Keratinocyte (primary cell): Measurements from ENCODE around the gene DNAJB5. TPM values are rescaled to one million over a fixed set of nuclear protein-coding genes. Genes with fewer than 3 reads are reported as not detected.

Source experiments
- DNase-seq: peaks from one replicate; pipeline ENCODE4 v3.0.0-alpha.2; 2011; ENCODE audit warnings: low read depth, missing footprints, low spot score
- FAIRE-seq: peaks from 2 replicates; lab custom pipeline; 2011; peaks lifted over from hg19 to GRCh38; lab: Jason Lieb, UNC
- H2AFZ ChIP-seq: 2 replicates; pipeline ENCODE4 v1.6.0; 2012; ENCODE audit warnings: low read length, control low read depth, inconsistent platforms; ENCODE audit not compliant: control insufficient read depth
- H3K27ac ChIP-seq: 2 replicates; pipeline ENCODE4 v1.5.1; 2011; ENCODE audit warnings: low read length; ENCODE audit not compliant: control insufficient read depth, insufficient read depth
- H3K27me3 ChIP-seq: 3 replicates; pipeline ENCODE4 v1.6.0; 2011; ENCODE audit warnings: low read length; ENCODE audit not compliant: control insufficient read depth, insufficient read depth; ENCODE audit errors: extremely low read depth
- H3K36me3 ChIP-seq, 2 experiments: 2 replicates in 1 of 2; 3 replicates in 1 of 2; pipeline ENCODE4 v1.5.1; 2011; ENCODE audit warnings: low read length in 2 of 2, mild to moderate bottlenecking in 1 of 2; ENCODE audit not compliant: control insufficient read depth in 2 of 2, insufficient read depth in 2 of 2; ENCODE audit errors: extremely low read depth in 1 of 2
- H3K4me1 ChIP-seq: 3 replicates; pipeline ENCODE4 v1.5.1; 2011; ENCODE audit warnings: low read length; ENCODE audit not compliant: control insufficient read depth, insufficient read depth; ENCODE audit errors: extremely low read depth
- H3K4me2 ChIP-seq: 3 replicates; pipeline ENCODE4 v1.6.0; 2011; ENCODE audit warnings: low read depth, low read length; ENCODE audit not compliant: control insufficient read depth, insufficient read depth; ENCODE audit errors: extremely low read depth
- H3K4me3 ChIP-seq, 3 experiments: fragments of 200-600 bp in 1 of 3; sonication (generic) in 1 of 3; 2 replicates in 2 of 3; 3 replicates in 1 of 3; pipeline ENCODE4 v1.5.1; 2011 to 2016; ENCODE audit warnings: low read length in 3 of 3, mild to moderate bottlenecking in 3 of 3, control low read depth in 2 of 3, inconsistent platforms in 1 of 3, low read depth in 1 of 3, mixed read lengths in 1 of 3, mixed run types in 1 of 3, moderate library complexity in 1 of 3; ENCODE audit not compliant: control insufficient read depth in 2 of 3, insufficient read depth in 2 of 3; ENCODE audit errors: extremely low read depth in 1 of 3
- H3K79me2 ChIP-seq: 2 replicates; pipeline ENCODE4 v1.6.0; 2012; ENCODE audit warnings: low read length; ENCODE audit not compliant: control insufficient read depth, insufficient read depth
- H3K9ac ChIP-seq: 3 replicates; pipeline ENCODE4 v1.6.0; 2011; ENCODE audit warnings: low read length; ENCODE audit not compliant: control insufficient read depth, insufficient read depth; ENCODE audit errors: extremely low read depth
- H3K9me1 ChIP-seq: 3 replicates; pipeline ENCODE4 v1.6.0; 2011; ENCODE audit warnings: low read length; ENCODE audit not compliant: control insufficient read depth, insufficient read depth; ENCODE audit errors: extremely low read depth
- H3K9me3 ChIP-seq: 2 replicates; pipeline ENCODE4 v1.5.1; 2012; ENCODE audit warnings: low read depth, low read length; ENCODE audit not compliant: control insufficient read depth
- H4K20me1 ChIP-seq: 3 replicates; pipeline ENCODE4 v1.6.0; 2011; ENCODE audit warnings: low read length; ENCODE audit not compliant: control insufficient read depth, insufficient read depth; ENCODE audit errors: extremely low read depth
- CTCF ChIP-seq, 3 experiments: IDR thresholded peaks in 1 of 3; conservative IDR thresholded peaks in 1 of 3; optimal IDR thresholded peaks in 1 of 3; 2 replicates in 2 of 3; 3 replicates in 1 of 3; pipeline versions ENCODE3 to v1.5.1; 2011; ENCODE audit warnings: low read length in 3 of 3, mild to moderate bottlenecking in 3 of 3, moderate library complexity in 2 of 3, control low read depth in 1 of 3, inconsistent platforms in 1 of 3; ENCODE audit not compliant: insufficient read depth in 2 of 3; ENCODE audit errors: extremely low read depth in 1 of 3
- EZH2 ChIP-seq: IDR thresholded peaks from one replicate; pipeline ENCODE4 v1.6.1; 2012; ENCODE audit warnings: inconsistent platforms, mild to moderate bottlenecking, low read length, moderate library complexity
- dilution Hi-C: fragments of 300-500 bp; cut with MboI; formaldehyde crosslinking; loops from one replicate; pipeline ENCODE4 v1.7.0; 2020; ENCODE audit warnings: low sequenced_read_pairs; ENCODE audit not compliant: extremely low pct_ligation_motif_present
- polyA plus RNA-seq, 5 experiments: library from polyadenylated mRNA; depleted of rRNA in 3 of 5; stranded (reverse) in 3 of 5; stranded (forward) in 1 of 5; unstranded in 1 of 5; fragments of >200 nt; gene quantifications; 1 replicate in 1 of 5; 2 replicates in 3 of 5; 3 replicates in 1 of 5; pipeline versions ENCODE4 v1.2.1 to v1.2.3, GENCODE V29; 2011 to 2012; ENCODE audit warnings: missing spikeins in 2 of 5, low read depth in 1 of 5, low replicate concordance in 1 of 5

Gene DNAJB5
- polyA plus RNA-seq, 1 donor (not counting 4 experiments of a cell fraction or from before 2014, with no cell fraction given), result 2.4 TPM

- Histone ChIP-seq H3K9ac (no peak overlapping the region), H3K36me3 (no peaks in the 10 kb centered on the region), H3K27ac (no peak overlapping the region), H4K20me1 (no peaks in the 10 kb centered on the region), H2AFZ (no peak overlapping the region), H3K9me1 (no peaks in the 10 kb centered on the region), H3K4me2 (no peak overlapping the region), H3K9me3 (no peaks in the 10 kb centered on the region), H3K79me2 (no peaks in the 10 kb centered on the region), H3K4me1 (peaks cover 2% of the 10 kb centered on the region), H3K27me3 (peaks cover 39% of the 10 kb centered on the region), H3K4me3 (no peak overlapping the region)
- no peak for TF ChIP-seq CTCF (optimal IDR thresholded peaks at IDR 0.05 in 1 of 3, IDR thresholded peaks at IDR 0.05 in 1 of 3, conservative IDR thresholded peaks at IDR 0.05 in 1 of 3; ENCODE audit: extremely low read depth in 1 of 3, insufficient read depth in 2 of 3, low read length in 3 of 3)
- DNase-seq (no peak), FAIRE-seq (no peak)
- dilution Hi-C loops, result no loop called here
These were observed 32.9 kb upstream of the DNAJB5 start for GRCh38 chr9:34956648-34957047.

- H3K9me3 ChIP-seq, result no peaks in the 10 kb centered on the region
- H3K27ac ChIP-seq, result no peak within 1 kb of the TSS
- H3K9me1 ChIP-seq, result no peaks in the 10 kb centered on the region
- DNase-seq (no peak), FAIRE-seq (no peak)
- H3K79me2 ChIP-seq, result no peaks in the 10 kb centered on the region
- H3K9ac ChIP-seq, result no peak within 1 kb of the TSS
- dilution Hi-C loops, result no loop called here
- no peaks in the 10 kb centered on the region for H3K36me3 ChIP-seq
- no peak within 1 kb of the TSS for H2AFZ ChIP-seq
- H3K4me3 ChIP-seq, result peak within 1 kb of the TSS; percentile 15 to 44 (median 31)
- H3K27me3 ChIP-seq, result peaks cover 35% of the 10 kb centered on the region
- TF ChIP-seq CTCF (optimal IDR thresholded peaks at IDR 0.05 in 1 of 3, IDR thresholded peaks at IDR 0.05 in 1 of 3, conservative IDR thresholded peaks at IDR 0.05 in 1 of 3; ENCODE audit: extremely low read depth in 1 of 3, insufficient read depth in 2 of 3, low read length in 3 of 3), result peak in 1 of 3 experiments; percentile 9
- TF ChIP-seq EZH2, result peak; percentile 78
- no peaks in the 10 kb centered on the region for H4K20me1 ChIP-seq
- H3K4me2 ChIP-seq, result peak within 1 kb of the TSS; percentile 44
- H3K4me1 ChIP-seq, result peaks cover 12% of the 10 kb centered on the region
These were observed 31.8 kb upstream of the DNAJB5 start, which contains the start of gene PHF24 for GRCh38 chr9:34957492-34958410. Gene PHF24 (plus strand): TSS chr9:34958285. CDS start chr9:34971299, 13,014 bp downstream.
